HG03469 (cell line): Measurements from ENCODE around the gene IL13RA2.

ENCODE experiments used
- ATAC-seq: cut with Tn5 transposase; IDR thresholded peaks from one replicate; pipeline ENCODE4 v1.9.1; 2021; ENCODE audit warnings: mild to moderate bottlenecking, moderate library complexity, moderate number of reproducible peaks; ENCODE audit not compliant: unreplicated experiment

The IL13RA2 gene

GRCh38 chrX:114997779-114998178 lies 19.6 kb downstream of the IL13RA2 start:
- no peak for ATAC-seq

GRCh38 chrX:114985967-114986592 lies 31.3 kb downstream of the IL13RA2 start:
- ATAC-seq: no peak

GRCh38 chrX:114976292-114976691 lies 41.1 kb downstream of the IL13RA2 start:
- ATAC-seq: no peak

GRCh38 chrX:114973013-114973412 lies 44.4 kb downstream of the IL13RA2 start:
- no peak for ATAC-seq

GRCh38 chrX:114970806-114971205 lies 46.6 kb downstream of the IL13RA2 start:
- no peak for ATAC-seq

- ATAC-seq: no peak
Measured at GRCh38 chrX:114964374-114964773, 53.0 kb downstream of the IL13RA2 start.

GRCh38 chrX:114962209-114962608 lies 55.2 kb downstream of the IL13RA2 start:
- ATAC-seq: no peak

- no peak for ATAC-seq
Measured at GRCh38 chrX:114959729-114960128, 57.7 kb downstream of the IL13RA2 start.
